ENCODE measurements around the gene PRR30. TPM values are rescaled to one million over a fixed set of nuclear protein-coding genes. Genes with fewer than 3 reads are reported as not detected.
"Not testable (repeated sequence)": the region's sequence is repeated elsewhere in the genome, so short reads cannot be mapped to it uniquely, and the experiment has no call there.

The PRR30 gene
- total RNA-seq = not detected
- polyA plus RNA-seq = not detected
- total RNA-seq = 0 reads per million in 6 experiments

DNA sequence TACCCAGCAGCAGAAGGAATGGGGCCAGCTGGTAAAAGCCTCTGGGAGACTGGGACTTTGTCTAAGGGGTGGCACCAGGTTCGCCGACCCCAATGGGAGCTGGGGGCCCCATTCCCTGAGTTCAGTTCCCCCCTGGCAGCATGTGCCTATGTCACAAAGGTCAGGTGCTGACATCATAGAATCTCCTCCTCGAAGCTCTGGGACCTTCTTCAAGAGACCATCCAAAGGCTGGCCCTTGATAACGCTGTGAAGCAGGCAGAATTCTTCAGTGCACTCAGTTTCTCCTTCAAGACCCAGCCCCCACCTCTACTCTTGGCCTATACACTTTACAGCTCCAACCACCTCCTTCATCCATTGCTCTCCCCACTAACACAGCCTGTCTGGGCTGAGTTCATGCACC is at the start of gene PRR30:
Gene PRR30, minus strand, starts transcription at position 101 of the 400 bp plus-strand sequence. CDS start 1,081 bp downstream, outside the sequence.
- no peak for ATAC-seq
- peaks cover 0 to 5% (median 1%) of the 10 kb centered on the region in 3 donors for H3K36me3 Mint-ChIP-seq
- H3K4me1 Mint-ChIP-seq = peaks cover 2 to 5% (median 4%) of the 10 kb centered on the region in 4 donors
- H3K27me3 Mint-ChIP-seq = peaks cover 0 to 3% (median 0%) of the 10 kb centered on the region in 5 donors
- DNase-seq = no peak
- H3K27ac Mint-ChIP-seq = no peak within 1 kb of the TSS
- H3K9me3 Mint-ChIP-seq = peaks cover 0 to 4% (median 0%) of the 10 kb centered on the region in 9 donors
- peak within 1 kb of the TSS in 1 of 10 donors; percentile 50 for H3K4me3 Mint-ChIP-seq
- POLR2A ChIA-PET = no interaction called here

DNA sequence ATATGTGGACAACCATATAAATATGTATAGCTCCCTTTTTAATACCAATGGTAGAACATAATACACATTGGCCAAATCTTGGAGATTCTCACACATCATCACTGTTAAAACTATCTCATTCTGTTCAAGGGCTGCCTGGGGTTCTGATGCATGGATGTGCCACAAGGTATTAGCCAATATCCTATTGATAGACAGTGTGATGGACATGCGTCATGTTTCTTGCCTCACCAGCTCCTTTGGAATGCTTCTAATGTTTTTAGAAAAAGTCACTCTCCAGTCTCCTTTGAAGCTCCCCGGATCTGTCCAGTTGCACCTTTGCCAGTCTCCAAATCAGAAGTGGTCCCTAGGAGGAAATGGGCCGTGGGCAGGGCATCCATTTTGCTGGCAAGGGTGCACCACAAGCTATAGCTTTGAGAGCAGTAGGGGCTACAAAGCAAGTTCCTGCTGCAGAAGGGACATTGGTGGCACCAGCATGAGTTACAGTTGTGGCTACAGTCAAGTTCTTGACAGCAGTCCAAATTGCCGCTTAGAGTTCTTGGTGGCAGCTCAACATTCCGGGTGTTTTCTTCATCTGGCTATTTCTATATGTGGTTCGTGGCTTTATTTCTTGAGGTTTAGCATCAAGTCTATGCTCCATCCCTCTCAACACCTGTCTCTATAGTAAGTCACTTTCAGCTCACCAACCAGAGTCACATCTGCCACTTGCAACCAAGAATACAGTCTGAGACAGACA is 47.6 kb upstream of the PRR30 start:
- POLR2A ChIA-PET = no interaction called here
- ATAC-seq (no peak), DNase-seq (no peak)
- Mint-ChIP-seq H3K27ac (no peak overlapping the region), H3K9me3 (no peaks in the 10 kb centered on the region), H3K4me3 (no peak overlapping the region), H3K4me1 (no peaks in the 10 kb centered on the region), H3K36me3 (no peaks in the 10 kb centered on the region), H3K27me3 (peaks cover 4 to 16% (median 10%) of the 10 kb centered on the region in 5 donors)

DNA sequence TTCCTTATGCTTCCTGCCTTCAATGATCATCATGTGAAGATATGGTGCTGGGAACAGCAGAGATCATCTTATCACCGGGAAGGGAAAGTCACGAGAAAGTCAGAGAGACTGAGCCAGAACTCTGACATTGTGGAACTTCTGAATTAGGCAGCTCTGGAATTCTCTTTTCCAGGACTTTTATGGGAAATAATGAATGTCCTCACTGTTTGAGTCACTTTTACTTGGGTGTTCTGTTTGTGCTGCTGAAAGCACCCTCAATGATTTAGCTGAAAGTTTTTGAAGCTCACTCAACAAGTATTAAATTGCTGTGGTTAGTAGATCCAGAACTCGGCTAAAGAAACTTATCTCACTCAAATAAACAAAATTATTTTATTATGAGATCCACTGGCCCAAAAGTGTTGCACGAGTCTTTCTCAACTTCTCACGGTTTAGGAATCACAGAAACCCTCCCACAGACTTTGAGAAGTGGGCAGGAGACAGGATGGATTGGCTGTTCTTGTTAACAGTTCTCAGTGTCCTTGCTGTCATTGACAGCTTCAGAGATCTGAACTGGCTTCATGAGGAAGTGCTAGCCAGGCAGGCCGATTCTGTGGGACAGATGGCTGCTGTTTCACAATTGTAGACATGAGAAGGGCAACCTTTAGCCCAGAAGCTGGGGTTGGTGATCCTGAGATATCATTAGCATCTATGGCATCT is 46.3 kb upstream of the PRR30 start:
- Mint-ChIP-seq H3K9me3 (no peaks in the 10 kb centered on the region), H3K4me1 (no peaks in the 10 kb centered on the region), H3K4me3 (no peak overlapping the region), H3K36me3 (no peaks in the 10 kb centered on the region), H3K27ac (peak overlapping the region in 2 of 10 donors; percentile 62 to 65), H3K27me3 (peaks cover 4 to 25% (median 23%) of the 10 kb centered on the region in 5 donors)
- POLR2A ChIA-PET = no interaction called here
- DNase-seq (no peak), ATAC-seq (no peak)

DNA sequence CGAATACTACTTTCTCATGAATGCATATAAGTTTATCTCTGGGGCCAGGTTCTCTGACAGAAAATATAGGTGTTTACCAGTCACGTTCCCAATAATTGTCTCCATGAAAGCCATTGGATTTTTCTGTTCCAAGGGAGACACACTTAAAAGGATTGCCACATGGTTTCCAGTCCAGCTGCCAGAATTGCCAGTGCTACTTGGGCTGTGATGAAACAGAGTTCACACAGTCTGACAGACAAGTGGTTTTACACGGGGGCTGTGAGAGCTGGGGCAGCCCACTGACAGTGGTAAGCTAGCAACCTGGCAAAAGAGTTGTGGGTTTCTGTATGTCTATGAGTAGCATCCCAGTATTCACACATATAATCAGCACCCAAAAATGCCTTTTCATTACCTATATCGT is 44.9 kb upstream of the PRR30 start:
- Mint-ChIP-seq H3K27ac (no peak overlapping the region), H3K4me1 (no peaks in the 10 kb centered on the region), H3K36me3 (no peaks in the 10 kb centered on the region), H3K4me3 (no peak overlapping the region), H3K9me3 (no peaks in the 10 kb centered on the region), H3K27me3 (peaks cover 12 to 34% (median 26%) of the 10 kb centered on the region in 5 donors)
- POLR2A ChIA-PET = no interaction called here
- no peak for DNase-seq
- ATAC-seq = no peak

DNA sequence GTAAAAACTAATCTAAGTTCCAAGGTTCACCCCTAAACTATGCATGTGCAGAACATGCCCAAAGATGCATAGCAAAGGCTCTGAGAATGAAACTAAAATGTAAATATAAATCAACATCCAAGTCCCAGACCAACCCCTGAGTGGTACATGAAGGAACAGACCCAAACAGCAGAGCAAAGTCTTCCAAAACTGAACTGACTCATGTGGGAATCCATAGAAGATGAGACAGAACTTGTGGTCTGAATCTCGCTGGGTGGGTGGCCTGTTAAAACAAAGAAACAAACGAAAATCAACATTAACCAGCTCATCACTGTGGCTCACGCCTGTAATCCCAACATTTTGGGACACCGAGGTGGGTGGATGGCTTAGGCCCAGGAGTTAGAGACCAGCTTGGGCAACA is 43.1 kb upstream of the PRR30 start:
- no peaks in the 10 kb centered on the region for H3K9me3 Mint-ChIP-seq
- H3K4me1 Mint-ChIP-seq = no peaks in the 10 kb centered on the region
- H3K27ac Mint-ChIP-seq = no peak overlapping the region

DNA sequence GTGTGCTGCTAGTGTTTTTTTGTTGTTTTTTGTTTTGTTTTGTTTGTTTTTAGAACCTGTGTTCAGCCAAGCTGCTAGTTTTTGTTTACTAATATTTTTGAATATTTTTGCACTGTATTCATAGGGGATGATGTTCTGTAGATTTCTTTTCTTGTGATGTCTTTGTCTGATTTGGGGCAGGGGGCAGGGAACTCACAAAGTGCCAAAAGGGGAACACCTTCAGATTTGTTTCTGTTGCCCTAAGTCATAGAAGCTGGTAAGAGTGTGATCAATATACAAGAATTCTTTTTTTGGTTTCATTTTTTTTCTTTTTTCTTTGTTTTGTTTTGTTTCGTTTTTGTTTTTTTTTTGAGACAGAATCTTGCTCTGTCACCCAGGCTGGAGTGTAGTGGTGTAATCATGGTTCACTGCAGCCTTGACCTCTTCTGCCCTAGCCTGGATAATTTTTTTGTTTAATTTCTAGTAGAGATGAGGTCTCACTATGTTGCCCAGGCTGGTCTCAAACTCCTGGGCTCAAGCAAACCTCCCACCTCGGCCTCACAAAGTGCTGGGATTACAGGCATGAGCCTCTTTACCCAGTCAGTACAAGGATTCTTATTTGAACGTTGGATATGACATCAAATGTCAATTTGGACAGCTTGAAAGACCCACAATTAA is 40.3 kb upstream of the PRR30 start:
- Mint-ChIP-seq H3K4me1 (no peaks in the 10 kb centered on the region), H3K36me3 (no peaks in the 10 kb centered on the region), H3K27me3 (peaks cover 15 to 46% (median 26%) of the 10 kb centered on the region in 5 donors), H3K9me3 (no peaks in the 10 kb centered on the region), H3K4me3 (no peak overlapping the region), H3K27ac (no peak overlapping the region)
- POLR2A ChIA-PET = no interaction called here
- ATAC-seq = no peak
- no peak for DNase-seq

More for the DNA sequence above, 43.1 kb upstream of the PRR30 start:
- Mint-ChIP-seq H3K27me3 (peaks cover 16 to 42% (median 26%) of the 10 kb centered on the region in 5 donors), H3K36me3 (no peaks in the 10 kb centered on the region), H3K4me3 (no peak overlapping the region)
- DNase-seq (no peak), ATAC-seq (no peak)
- POLR2A ChIA-PET = no interaction called here

DNA sequence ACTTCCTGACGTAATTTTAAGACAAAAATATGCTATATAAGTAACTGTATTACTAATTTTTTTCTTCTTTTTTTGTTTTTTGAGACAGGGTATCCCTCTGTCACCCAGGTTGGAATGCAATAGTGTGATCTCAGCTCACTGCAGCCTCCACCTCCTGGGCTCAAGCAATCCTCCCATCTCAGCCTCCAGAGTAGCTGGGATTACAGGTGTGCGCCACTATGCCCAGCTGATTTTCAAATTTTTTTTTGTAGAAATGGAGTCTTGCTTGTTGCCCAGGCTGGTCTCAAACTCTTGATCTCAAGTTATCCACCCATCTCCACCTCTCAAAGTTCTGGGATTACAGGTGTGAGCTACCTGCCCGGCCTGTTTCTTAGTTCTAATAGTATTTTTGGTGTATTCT is 39.3 kb upstream of the PRR30 start:
- POLR2A ChIA-PET = no interaction called here
- Mint-ChIP-seq H3K27me3 (peaks cover 15 to 42% (median 26%) of the 10 kb centered on the region in 5 donors), H3K36me3 (no peaks in the 10 kb centered on the region)

DNA sequence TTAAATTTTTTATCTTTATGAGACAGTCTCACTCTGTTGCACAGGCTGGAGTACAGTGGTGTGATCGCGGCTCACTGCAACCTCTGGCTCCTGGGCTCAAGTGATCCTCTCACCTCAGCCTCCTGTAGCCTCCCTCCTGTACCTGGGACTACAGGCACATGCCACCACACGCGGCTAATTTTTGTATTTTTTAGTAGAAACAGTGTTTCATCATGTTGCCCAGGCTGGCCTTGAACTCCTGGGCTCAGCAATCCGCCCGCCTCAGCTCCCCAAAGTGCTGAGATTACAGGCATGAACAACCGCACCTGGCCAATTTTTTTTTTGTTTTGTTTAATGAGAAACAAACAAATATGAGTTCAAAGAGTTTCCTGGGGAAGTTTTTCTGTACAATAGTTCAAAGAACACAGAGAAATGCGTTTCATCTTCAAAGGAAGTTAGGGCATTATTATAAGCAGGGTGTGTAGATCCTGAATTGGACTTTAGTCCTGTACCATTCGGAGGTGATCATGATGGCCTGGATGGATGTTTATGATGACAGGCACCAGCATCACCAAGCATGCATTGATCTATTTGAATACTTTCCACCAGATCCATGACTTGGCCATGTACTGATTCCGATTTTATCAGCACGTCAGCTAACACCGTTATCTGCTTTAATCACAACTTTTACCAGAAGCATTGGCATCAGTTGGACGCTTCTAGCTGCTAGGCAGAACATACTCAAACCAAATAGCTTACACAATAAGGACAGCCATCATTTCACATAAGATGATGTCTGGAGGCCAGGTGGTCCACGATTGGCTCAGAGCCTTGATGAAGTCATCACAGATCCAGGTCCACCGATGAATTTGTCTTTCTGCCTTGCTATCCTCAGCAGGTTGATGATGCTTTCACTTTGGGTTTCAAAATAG is 38.5 kb upstream of the PRR30 start:
- Mint-ChIP-seq H3K36me3 (no peaks in the 10 kb centered on the region), H3K27me3 (peaks cover 15 to 42% (median 25%) of the 10 kb centered on the region in 5 donors), H3K9me3 (no peaks in the 10 kb centered on the region), H3K27ac (no peak overlapping the region), H3K4me3 (no peak overlapping the region), H3K4me1 (no peaks in the 10 kb centered on the region)
- POLR2A ChIA-PET = no interaction called here
- ATAC-seq = no peak
- no peak for DNase-seq

More for the DNA sequence above, 39.3 kb upstream of the PRR30 start:
- H3K4me3 Mint-ChIP-seq = no peak overlapping the region
- H3K9me3 Mint-ChIP-seq = no peaks in the 10 kb centered on the region
- H3K27ac Mint-ChIP-seq = no peak overlapping the region
- no peaks in the 10 kb centered on the region for H3K4me1 Mint-ChIP-seq
- ATAC-seq (no peak), DNase-seq (no peak)

DNA sequence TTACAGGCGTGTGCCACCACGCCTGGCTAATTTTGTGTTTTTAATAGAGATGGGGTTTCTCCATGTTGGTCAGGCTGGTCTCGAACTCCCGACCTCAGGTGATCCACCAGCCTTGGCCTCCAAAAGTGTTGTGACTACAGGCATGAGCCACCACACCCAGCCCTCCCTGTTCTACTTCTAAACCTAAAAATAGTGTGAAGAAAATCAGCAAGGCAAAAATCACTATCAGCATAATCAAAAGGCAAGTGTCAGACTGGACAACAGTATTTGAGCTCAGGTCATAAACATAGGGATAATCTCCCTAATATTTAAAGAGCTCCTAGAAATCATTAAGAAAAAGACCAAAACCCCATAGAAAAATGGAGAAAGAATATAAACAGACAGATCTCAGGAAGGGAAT is 36.6 kb upstream of the PRR30 start:
- H3K36me3 Mint-ChIP-seq, H3K4me1 Mint-ChIP-seq, H3K4me3 Mint-ChIP-seq, H3K27ac Mint-ChIP-seq, POLR2A ChIA-PET, H3K9me3 Mint-ChIP-seq, DNase-seq, ATAC-seq: not testable (repeated sequence)
- peaks cover 6 to 30% (median 13%) of the 10 kb centered on the region in 5 donors for H3K27me3 Mint-ChIP-seq

DNA sequence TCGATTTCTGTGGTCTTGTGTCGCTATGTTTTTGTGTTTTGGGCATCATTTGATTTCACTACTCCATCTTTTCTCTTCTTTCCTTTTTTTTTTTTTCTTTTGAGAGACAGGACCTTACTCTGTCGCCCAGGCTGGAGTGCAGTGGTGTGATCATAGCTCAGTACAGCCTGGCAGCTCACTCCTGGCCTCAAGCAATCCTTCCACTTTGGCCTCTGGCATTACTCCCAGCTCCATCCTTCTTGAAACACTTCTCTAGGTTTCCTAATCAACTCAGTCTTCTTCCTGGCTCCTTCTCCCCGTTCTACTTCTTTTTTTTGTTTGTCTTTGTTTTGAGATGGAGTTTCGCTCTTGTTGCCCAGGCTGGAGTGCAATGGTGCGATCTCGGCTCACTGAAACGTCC is 36.1 kb upstream of the PRR30 start:
- H3K27ac Mint-ChIP-seq = no peak overlapping the region
- POLR2A ChIA-PET = no interaction called here

DNA sequence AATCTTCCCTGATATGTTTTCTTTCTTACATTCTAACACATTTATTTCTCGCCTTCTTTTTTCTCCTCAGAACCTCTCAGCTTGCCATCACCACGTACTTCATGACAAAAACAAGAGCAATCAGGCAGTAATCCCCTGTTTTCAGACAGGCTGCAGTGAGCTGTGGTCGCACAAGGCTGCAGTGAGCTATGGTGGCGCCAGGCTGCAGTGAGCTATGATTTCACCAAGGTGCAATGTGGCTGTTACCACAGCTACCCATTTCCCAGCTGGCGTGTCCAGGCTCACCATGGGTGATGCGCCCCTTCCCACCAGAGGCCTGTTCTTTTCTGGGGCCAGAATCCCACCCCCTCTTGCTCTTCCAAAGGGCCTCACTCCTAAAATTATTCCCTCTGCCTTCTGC is 35.4 kb upstream of the PRR30 start:
- Mint-ChIP-seq H3K27ac (no peak overlapping the region), H3K27me3 (peaks cover 0 to 25% (median 9%) of the 10 kb centered on the region in 5 donors), H3K4me1 (peaks cover 0 to 8% (median 4%) of the 10 kb centered on the region in 4 donors), H3K9me3 (no peaks in the 10 kb centered on the region), H3K4me3 (no peak overlapping the region), H3K36me3 (no peaks in the 10 kb centered on the region)
- POLR2A ChIA-PET = no interaction called here
- no peak for ATAC-seq
- no peak for DNase-seq

More for the DNA sequence above, 36.1 kb upstream of the PRR30 start:
- no peaks in the 10 kb centered on the region for H3K36me3 Mint-ChIP-seq
- no peak overlapping the region for H3K4me3 Mint-ChIP-seq
- H3K9me3 Mint-ChIP-seq = no peaks in the 10 kb centered on the region
- peaks cover 1 to 29% (median 13%) of the 10 kb centered on the region in 5 donors for H3K27me3 Mint-ChIP-seq
- ATAC-seq (no peak), DNase-seq (no peak)
- H3K4me1 Mint-ChIP-seq = peaks cover 0 to 4% (median 1%) of the 10 kb centered on the region in 4 donors

DNA sequence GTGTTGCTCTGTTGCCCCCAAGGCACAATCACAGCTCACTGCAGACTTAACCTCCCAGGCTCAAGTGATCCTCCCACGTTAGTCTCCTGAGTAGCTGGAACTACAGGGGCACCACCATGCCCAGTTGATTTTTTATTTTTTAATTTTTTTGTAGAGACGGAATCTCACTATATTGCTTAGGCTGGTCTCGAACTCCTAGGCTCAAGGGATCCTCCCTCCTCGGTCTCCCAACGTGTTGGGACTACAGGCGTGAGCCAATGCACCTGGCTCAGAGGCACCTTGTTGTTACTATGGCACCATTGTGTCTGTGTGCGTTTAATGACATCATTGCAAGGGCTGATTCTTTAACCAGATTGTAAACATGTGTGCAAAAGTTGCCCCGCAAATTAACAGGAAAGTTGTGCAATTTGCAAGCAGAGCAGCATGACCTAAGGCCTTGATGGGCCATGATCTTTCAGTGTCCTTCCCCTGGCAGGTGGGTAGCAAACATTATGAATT is 32.2 kb upstream of the PRR30 start:
- H3K27me3 Mint-ChIP-seq = peaks cover 0 to 12% (median 1%) of the 10 kb centered on the region in 5 donors
- no peaks in the 10 kb centered on the region for H3K9me3 Mint-ChIP-seq
- no peak for DNase-seq
- no peak overlapping the region for H3K27ac Mint-ChIP-seq
- no peak overlapping the region for H3K4me3 Mint-ChIP-seq
- no peak for ATAC-seq
- H3K4me1 Mint-ChIP-seq = peaks cover 0 to 15% (median 5%) of the 10 kb centered on the region in 4 donors
- POLR2A ChIA-PET = no interaction called here
- no peaks in the 10 kb centered on the region for H3K36me3 Mint-ChIP-seq
